Measurements from ENCODE around the gene PRSS50.
"Not testable (repeated sequence)": the region's sequence is repeated elsewhere in the genome, so short reads cannot be mapped to it uniquely, and the experiment has no call there.

Gene PRSS50

GRCh38 chr3:46717447-46718231, at the start of gene PRSS50:
Gene PRSS50 (minus strand): TSS chr3:46717869. CDS start chr3:46717824, 45 bp downstream.
- no peak for DNase-seq (ENCODE audit: low read depth)

GRCh38 chr3:46764206-46764605, 46.5 kb upstream of the PRSS50 start:
- no peak for DNase-seq (ENCODE audit: low read depth)

- DNase-seq (ENCODE audit: low read depth): no peak
Observed at GRCh38 chr3:46763178-46763577, 45.5 kb upstream of the PRSS50 start.

- no peak for DNase-seq (ENCODE audit: low read depth)
Observed at GRCh38 chr3:46759239-46760167, 41.8 kb upstream of the PRSS50 start.

GRCh38 chr3:46756642-46757041, 39.0 kb upstream of the PRSS50 start:
- DNase-seq (ENCODE audit: low read depth): no peak

GRCh38 chr3:46755646-46756045, 38.0 kb upstream of the PRSS50 start:
- no peak for DNase-seq (ENCODE audit: low read depth)

- DNase-seq (ENCODE audit: low read depth): not testable (repeated sequence)
Observed at GRCh38 chr3:46753127-46753526, 35.5 kb upstream of the PRSS50 start.

- DNase-seq (ENCODE audit: low read depth): no peak
Observed at GRCh38 chr3:46750555-46751038, 32.9 kb upstream of the PRSS50 start.

- no peak for DNase-seq (ENCODE audit: low read depth)
Observed at GRCh38 chr3:46749129-46749528, 31.5 kb upstream of the PRSS50 start.

- DNase-seq (ENCODE audit: low read depth): no peak
Observed at GRCh38 chr3:46748170-46748569, 30.5 kb upstream of the PRSS50 start.

GRCh38 chr3:46746711-46747110, 29.0 kb upstream of the PRSS50 start:
- DNase-seq (ENCODE audit: low read depth): no peak

- DNase-seq (ENCODE audit: low read depth): no peak
Observed at GRCh38 chr3:46742992-46743585, 25.4 kb upstream of the PRSS50 start.

GRCh38 chr3:46739565-46739964, 21.9 kb upstream of the PRSS50 start:
- DNase-seq (ENCODE audit: low read depth): not testable (repeated sequence)

- DNase-seq (ENCODE audit: low read depth): no peak
Observed at GRCh38 chr3:46737329-46737731, 19.7 kb upstream of the PRSS50 start.

- no peak for DNase-seq (ENCODE audit: low read depth)
Observed at GRCh38 chr3:46736006-46736872, 18.6 kb upstream of the PRSS50 start.

- DNase-seq (ENCODE audit: low read depth): no peak
Observed at GRCh38 chr3:46734773-46735172, 17.1 kb upstream of the PRSS50 start.

GRCh38 chr3:46733026-46733800, 15.5 kb upstream of the PRSS50 start:
- DNase-seq (ENCODE audit: low read depth): no peak

GRCh38 chr3:46731795-46732194, 14.1 kb upstream of the PRSS50 start:
- no peak for DNase-seq (ENCODE audit: low read depth)

GRCh38 chr3:46730819-46731218, 13.2 kb upstream of the PRSS50 start:
- no peak for DNase-seq (ENCODE audit: low read depth)

GRCh38 chr3:46729038-46729437, 11.4 kb upstream of the PRSS50 start:
- no peak for DNase-seq (ENCODE audit: low read depth)

Data from amniotic epithelial cell (primary cell).